Activated T-cell treated with anti-CD3 and anti-CD28 coated beads for 1 hour (primary cell): ENCODE measurements around the gene BCL2L15.
A peak's percentile ranks its signal among the peaks of the same experiment; 100 is the strongest.

ENCODE experiments used
- DNase-seq: peaks from one replicate; pipeline ENCODE4 v3.0.0-alpha.2; 2020; ENCODE audit warnings: low read depth

BCL2L15 gene

GRCh38 chr1:113887402-113888175 is at the start of gene BCL2L15:
BCL2L15 (minus strand) TSS chr1:113887581; CDS start chr1:113887375, 206 bp downstream.
- DNase-seq: no peak

GRCh38 chr1:113937146-113937545 is 49.8 kb upstream of the BCL2L15 start:
- DNase-seq: no peak

GRCh38 chr1:113935970-113936369 is 48.6 kb upstream of the BCL2L15 start:
- no peak for DNase-seq

GRCh38 chr1:113935176-113935575 is 47.8 kb upstream of the BCL2L15 start:
- DNase-seq: no peak

- no peak for DNase-seq
Measured at GRCh38 chr1:113934511-113935055, 47.2 kb upstream of the BCL2L15 start.

GRCh38 chr1:113934006-113934405 is 46.6 kb upstream of the BCL2L15 start:
- no peak for DNase-seq

DNA sequence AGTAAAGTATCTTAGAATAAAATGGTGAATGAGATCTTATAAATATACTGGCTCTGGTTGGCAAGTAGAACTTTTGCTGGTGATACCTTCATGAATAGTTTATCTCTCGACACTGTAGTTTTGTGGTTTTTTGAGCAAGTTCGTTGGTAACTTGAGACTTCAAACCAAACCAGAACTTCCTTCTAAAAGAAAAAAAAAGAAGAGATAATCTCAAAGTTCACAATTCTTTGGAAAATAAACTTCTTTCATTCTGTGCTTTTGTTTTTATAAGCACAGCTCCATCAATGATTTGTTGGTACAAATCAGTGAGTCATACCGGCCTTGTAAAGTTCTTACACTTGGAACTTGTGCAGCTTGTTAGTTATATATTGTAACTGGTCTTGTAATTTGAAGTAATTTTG is 44.1 kb upstream of the BCL2L15 start:
- DNase-seq: no peak

DNA sequence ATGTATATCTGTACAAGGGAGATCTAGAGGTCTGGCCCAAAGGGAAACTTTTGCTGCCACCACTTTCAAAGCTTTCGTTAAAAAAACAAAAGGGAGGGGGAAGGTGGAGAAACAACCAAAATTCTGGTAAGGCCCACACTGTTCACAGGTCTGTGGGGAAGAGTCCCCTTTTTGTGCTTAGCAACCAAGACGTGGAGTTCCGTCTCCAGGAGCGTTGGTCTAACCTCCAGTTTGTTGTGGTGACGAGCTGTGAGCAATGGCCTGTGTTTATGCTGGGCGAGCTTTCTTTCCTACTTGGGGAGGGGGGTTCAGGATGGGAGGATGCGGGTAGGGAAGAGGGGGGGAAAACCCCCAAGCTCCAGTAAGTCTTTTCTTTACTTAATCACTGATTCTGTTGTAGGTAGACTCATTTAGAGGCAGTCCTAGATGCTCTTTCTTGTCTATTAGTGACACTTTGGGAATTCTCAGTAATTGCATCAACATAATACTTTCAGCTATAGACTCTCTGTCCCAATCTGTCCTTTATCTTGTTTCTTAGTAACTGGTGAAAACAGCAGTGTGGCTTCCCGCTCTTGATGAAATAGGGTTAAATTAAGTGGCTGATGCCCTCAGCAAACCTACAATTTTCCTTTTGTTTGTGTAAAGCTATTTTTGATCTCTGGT is 43.2 kb upstream of the BCL2L15 start:
- peak; percentile 50 for DNase-seq

- DNase-seq: peak; percentile 46
Measured at GRCh38 chr1:113929750-113930498, 42.5 kb upstream of the BCL2L15 start.

- peak; percentile 91 for DNase-seq
Measured at GRCh38 chr1:113928941-113929749, 41.8 kb upstream of the BCL2L15 start, which contains the start of gene HIPK1. HIPK1 (plus strand) TSS chr1:113929324.

DNA sequence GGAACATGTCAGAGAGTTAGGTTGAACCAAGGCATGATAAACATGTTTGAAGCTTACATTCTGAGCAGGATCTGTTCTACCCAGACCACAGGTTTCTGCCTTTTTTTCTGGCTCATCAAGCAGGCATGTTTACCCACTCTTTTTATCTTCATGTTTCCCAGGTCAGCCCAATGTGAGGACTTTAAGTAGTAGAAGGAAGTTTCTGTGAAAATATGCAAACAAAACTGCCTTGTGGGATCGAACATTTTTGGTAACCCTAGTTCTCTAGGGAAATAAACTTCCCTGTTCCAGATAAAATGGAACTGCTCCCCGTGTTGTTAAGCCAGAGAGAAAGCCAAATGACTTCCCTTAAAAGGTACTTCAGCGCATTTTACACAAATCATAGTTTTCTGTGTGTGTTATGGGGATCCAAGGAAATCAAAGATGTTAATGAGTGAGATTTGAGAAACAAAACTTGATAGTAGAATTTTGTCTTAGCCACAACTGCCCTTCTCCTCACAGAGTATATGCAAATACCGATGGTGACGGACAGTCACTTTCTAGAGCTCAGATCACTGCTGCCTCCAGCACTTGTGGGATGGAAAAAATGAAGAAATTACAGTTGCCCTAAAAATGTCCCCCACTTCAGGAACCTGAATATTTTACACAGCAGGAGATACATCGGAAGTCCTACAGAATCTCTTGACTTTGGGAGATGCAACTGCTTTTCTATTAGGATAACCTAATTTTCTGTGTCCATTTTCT is 41.0 kb upstream of the BCL2L15 start:
- DNase-seq: no peak

- no peak for DNase-seq
Measured at GRCh38 chr1:113924473-113924872, 37.1 kb upstream of the BCL2L15 start.

DNA sequence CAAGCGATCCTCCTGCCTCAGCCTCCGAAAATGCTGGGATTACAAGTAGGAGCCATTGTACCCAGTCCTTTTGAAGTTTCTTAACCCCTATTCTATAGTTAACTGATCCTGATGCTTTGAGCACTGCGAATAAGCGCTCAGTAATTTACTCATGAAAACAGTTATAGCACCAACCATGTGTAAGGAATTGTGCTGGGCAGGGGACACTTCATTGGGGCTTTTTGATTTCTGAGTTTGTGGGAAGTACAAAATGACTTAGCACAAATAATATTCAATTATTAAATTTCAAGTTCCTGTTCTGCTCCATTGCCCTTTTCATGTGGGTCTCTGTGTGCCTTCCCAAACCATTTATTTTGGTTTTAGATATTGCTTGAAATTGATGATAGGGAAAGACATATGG is 35.6 kb upstream of the BCL2L15 start:
- DNase-seq: no peak

- no peak for DNase-seq
Measured at GRCh38 chr1:113918243-113918642, 30.9 kb upstream of the BCL2L15 start.

DNA sequence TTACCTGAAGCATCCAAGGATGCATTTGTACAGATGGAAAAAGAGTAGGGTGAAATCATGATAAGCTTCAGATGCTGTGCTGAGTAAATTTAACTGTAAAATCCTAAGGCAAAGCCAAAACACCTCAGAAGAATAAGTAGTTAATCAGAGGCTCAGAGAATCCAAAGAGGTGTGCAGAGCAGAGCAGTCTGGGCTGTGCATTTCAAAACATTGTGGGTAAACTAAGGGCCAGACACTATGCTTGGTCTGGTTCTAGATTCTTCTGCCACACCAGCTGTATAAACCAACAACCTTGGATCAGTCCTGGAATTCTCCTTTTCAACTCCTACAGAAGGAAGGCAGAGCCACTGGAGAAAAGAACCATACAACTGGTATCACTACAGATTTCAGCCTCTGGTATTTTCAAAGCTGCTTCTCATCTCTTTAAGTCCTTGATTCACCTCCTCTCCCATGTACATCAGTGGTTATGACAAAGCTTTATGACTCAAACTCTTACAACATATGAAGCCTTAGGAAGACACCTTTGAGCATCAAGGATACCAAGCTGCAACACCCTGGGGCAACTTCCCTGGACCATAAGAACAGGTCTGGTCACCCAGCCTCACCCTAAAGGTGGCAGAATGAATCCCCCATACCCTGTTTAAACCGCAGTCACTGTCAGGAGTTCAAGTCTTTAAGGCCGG is 30.2 kb upstream of the BCL2L15 start:
- no peak for DNase-seq

DNA sequence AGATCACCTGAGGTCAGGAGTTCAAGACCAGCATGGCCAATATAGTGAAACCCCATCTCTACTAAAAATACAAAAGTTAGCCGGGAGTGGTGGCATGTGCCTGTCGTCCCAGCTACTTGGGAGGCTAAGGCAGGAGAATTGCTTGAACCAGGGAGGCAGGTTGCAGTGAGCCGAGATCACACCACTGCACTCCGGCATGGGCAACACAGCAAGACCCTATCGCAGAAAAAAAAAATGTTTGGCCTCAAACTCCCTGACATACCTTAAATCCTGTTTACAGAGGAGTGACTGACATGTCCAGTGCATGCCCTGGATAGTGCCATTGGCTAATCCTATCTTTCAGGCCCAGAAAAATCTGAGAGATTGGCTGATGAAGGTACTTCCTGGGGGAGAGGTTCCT is 29.6 kb upstream of the BCL2L15 start:
- DNase-seq: no peak

GRCh38 chr1:113913887-113914664 is 26.7 kb upstream of the BCL2L15 start:
- DNase-seq: no peak

- no peak for DNase-seq
Measured at GRCh38 chr1:113913312-113913668, 25.9 kb upstream of the BCL2L15 start.

DNA sequence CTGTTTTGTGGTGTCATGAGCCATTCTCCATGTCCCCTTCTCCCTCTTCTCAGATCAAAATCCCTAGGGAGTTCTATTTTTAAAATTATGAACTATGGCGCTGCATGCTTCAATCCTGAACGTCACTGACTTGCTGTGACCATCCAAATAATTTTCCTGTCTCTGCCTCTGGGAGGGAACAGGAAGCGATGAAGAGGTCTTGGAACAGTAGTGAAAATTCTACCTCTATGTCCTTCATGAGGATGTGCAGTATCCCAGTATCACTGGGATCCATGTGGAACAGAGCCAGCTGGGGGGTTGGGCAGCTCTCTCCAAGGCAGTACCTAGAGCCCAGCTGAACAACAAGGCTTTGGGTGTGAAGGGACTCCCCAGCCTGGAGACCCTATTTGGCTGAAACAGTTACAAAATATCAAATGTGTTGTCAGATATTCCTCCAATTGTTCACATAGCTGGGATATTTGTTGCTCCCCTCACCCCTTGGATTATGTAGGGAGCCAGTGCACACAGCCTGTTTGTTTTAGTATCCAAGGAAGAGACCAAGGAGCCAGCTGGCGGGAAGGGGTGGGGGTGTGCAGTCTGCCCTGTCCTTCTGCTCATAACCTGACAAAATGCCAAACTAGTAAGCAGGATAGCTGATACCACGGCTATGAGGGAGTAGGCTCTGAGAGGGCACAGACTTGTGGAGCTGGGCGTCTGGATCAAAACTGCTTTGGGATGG is 25.4 kb upstream of the BCL2L15 start:
- no peak for DNase-seq
